Measurements from ENCODE around the gene MED27.

The MED27 gene

DNA sequence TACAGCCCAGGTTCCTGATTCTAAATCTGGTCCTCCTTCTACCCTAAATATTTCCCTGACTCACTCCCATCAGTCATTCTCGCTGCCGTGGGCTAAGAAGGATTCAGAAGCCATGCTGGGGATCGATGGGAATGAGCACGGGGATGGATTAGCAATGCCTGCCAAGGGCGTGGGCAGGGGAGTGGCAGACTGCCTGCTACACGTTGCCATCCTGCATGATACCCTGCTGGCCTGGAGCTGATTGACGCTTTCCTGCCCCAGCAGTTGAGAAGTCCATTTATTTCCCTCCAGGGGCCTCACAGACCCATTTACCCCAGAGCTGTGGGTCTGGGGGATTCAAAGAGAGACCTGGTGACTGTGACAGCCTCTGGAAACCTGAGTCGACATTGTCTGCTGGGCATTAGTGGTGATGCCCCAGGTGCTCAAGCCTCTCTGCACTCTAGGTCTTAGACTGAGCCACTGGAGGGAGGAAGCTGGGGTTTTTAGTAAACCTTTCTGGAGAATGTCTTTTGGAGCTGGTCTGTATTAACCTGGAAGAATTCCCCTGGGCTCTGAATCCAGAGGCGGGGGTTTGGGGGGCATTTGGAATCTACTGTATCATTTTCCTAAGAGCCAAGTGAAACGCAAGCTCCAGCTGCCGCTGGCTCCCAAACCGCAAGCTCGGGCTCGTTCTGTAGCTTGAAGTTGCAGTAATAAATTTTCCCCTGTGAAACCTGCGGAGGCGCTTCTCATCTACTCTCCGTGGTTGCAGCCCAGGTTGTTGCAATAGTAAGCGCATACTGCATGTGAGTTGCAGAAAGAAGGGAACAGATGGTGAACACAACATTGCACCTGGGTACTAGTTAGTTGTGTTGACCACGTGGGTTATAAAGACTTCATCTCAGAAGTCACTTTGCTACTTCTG, 263.4 kb downstream of the MED27 start:
- Histone ChIP-seq H2BK12ac (ENCODE audit: low read length) (no peak overlapping the region), H3K79me1 (ENCODE audit: low read length) (no peaks in the 10 kb centered on the region), H3K4me3 (ENCODE audit: low read depth, low read length) (no peak overlapping the region), H3K14ac (ENCODE audit: low read length) (no peak overlapping the region), H3K23ac (ENCODE audit: low read length) (no peak overlapping the region), H3K4ac (ENCODE audit: low read depth, low read length) (no peak overlapping the region), H3K27me3 (ENCODE audit: insufficient read depth, low read length) (no peaks in the 10 kb centered on the region), H2AFZ (ENCODE audit: insufficient read depth, low read length, poor library complexity) (no peak overlapping the region), H3K4me1 (ENCODE audit: control insufficient read depth in 1 of 2, insufficient read depth in 2 of 2, low read length in 2 of 2) (no peaks in the 10 kb centered on the region), H2BK5ac (ENCODE audit: low read depth, low read length, poor library complexity) (no peak overlapping the region), H2AK5ac (ENCODE audit: low read length) (no peak overlapping the region), H3K27ac (ENCODE audit: low read depth, low read length) (no peak overlapping the region), H3K9me3 (ENCODE audit: insufficient read depth, low read depth, low read length) (no peaks in the 10 kb centered on the region), H3K36me3 (ENCODE audit: control insufficient read depth in 1 of 2, insufficient read depth in 2 of 2, low read length in 2 of 2) (no peaks in the 10 kb centered on the region), H3K9ac (ENCODE audit: low read length) (no peak overlapping the region), H4K12ac (ENCODE audit: low read depth, low read length) (no peak overlapping the region), H3K4me2 (ENCODE audit: low read length) (no peak overlapping the region), H3K79me2 (ENCODE audit: control insufficient read depth, insufficient read depth, low read length, poor library complexity) (no peaks in the 10 kb centered on the region), H4K91ac (ENCODE audit: low read depth, low read length) (no peak overlapping the region), H3K18ac (ENCODE audit: low read length) (no peak overlapping the region), H4K8ac (ENCODE audit: low read depth, low read length) (no peak overlapping the region), H2BK120ac (ENCODE audit: insufficient read depth, low read length, poor library complexity) (no peak overlapping the region)
- no CpG with 5 or more reads among the region's 19 CpGs for WGBS (ENCODE audit: extremely low coverage, insufficient coverage, insufficient read length)
- no peak for DNase-seq

- H2BK12ac ChIP-seq (ENCODE audit: low read length): no peak overlapping the region
- no peak overlapping the region for H2AK5ac ChIP-seq (ENCODE audit: low read length)
- no peaks in the 10 kb centered on the region for H3K79me2 ChIP-seq (ENCODE audit: control insufficient read depth, insufficient read depth, low read length, poor library complexity)
- H4K8ac ChIP-seq (ENCODE audit: low read depth, low read length): no peak overlapping the region
- no peak overlapping the region for H2AFZ ChIP-seq (ENCODE audit: insufficient read depth, low read length, poor library complexity)
- H3K9ac ChIP-seq (ENCODE audit: low read length): no peak overlapping the region
- DNase-seq: no peak
- no peak overlapping the region for H2BK120ac ChIP-seq (ENCODE audit: insufficient read depth, low read length, poor library complexity)
- no peak overlapping the region for H4K12ac ChIP-seq (ENCODE audit: low read depth, low read length)
- H3K36me3 ChIP-seq (ENCODE audit: control insufficient read depth in 1 of 2, insufficient read depth in 2 of 2, low read length in 2 of 2): no peaks in the 10 kb centered on the region
- no peak overlapping the region for H3K27ac ChIP-seq (ENCODE audit: low read depth, low read length)
- no peaks in the 10 kb centered on the region for H3K27me3 ChIP-seq (ENCODE audit: insufficient read depth, low read length)
- no CpG with 5 or more reads among the region's 6 CpGs for WGBS (ENCODE audit: extremely low coverage, insufficient coverage, insufficient read length)
- H3K23ac ChIP-seq (ENCODE audit: low read length): no peak overlapping the region
- peaks cover 0 to 5% of the 10 kb centered on the region in 2 experiments for H3K4me1 ChIP-seq (ENCODE audit: control insufficient read depth in 1 of 2, insufficient read depth in 2 of 2, low read length in 2 of 2)
- no peaks in the 10 kb centered on the region for H3K9me3 ChIP-seq (ENCODE audit: insufficient read depth, low read depth, low read length)
- no peaks in the 10 kb centered on the region for H3K79me1 ChIP-seq (ENCODE audit: low read length)
- H4K91ac ChIP-seq (ENCODE audit: low read depth, low read length): no peak overlapping the region
- no peak overlapping the region for H3K4ac ChIP-seq (ENCODE audit: low read depth, low read length)
- H3K4me2 ChIP-seq (ENCODE audit: low read length): no peak overlapping the region
- H2BK5ac ChIP-seq (ENCODE audit: low read depth, low read length, poor library complexity): no peak overlapping the region
- no peak overlapping the region for H3K14ac ChIP-seq (ENCODE audit: low read length)
- no peak overlapping the region for H3K4me3 ChIP-seq (ENCODE audit: low read depth, low read length)
- H3K18ac ChIP-seq (ENCODE audit: low read length): no peak overlapping the region
Measured at GRCh38 chr9:131814707-131815106, 265.0 kb downstream of the MED27 start.

GRCh38 chr9:131813116-131813515, 266.6 kb downstream of the MED27 start:
- no peak overlapping the region for H2BK12ac ChIP-seq (ENCODE audit: low read length)
- H3K79me1 ChIP-seq (ENCODE audit: low read length): no peaks in the 10 kb centered on the region
- no peaks in the 10 kb centered on the region for H3K36me3 ChIP-seq (ENCODE audit: control insufficient read depth in 1 of 2, insufficient read depth in 2 of 2, low read length in 2 of 2)
- H2AFZ ChIP-seq (ENCODE audit: insufficient read depth, low read length, poor library complexity): no peak overlapping the region
- no peak overlapping the region for H2BK120ac ChIP-seq (ENCODE audit: insufficient read depth, low read length, poor library complexity)
- no peak overlapping the region for H3K27ac ChIP-seq (ENCODE audit: low read depth, low read length)
- H3K4ac ChIP-seq (ENCODE audit: low read depth, low read length): no peak overlapping the region
- H3K4me1 ChIP-seq (ENCODE audit: control insufficient read depth in 1 of 2, insufficient read depth in 2 of 2, low read length in 2 of 2): peaks cover 0 to 5% of the 10 kb centered on the region in 2 experiments
- no peaks in the 10 kb centered on the region for H3K9me3 ChIP-seq (ENCODE audit: insufficient read depth, low read depth, low read length)
- H3K27me3 ChIP-seq (ENCODE audit: insufficient read depth, low read length): no peaks in the 10 kb centered on the region
- H4K8ac ChIP-seq (ENCODE audit: low read depth, low read length): no peak overlapping the region
- H3K18ac ChIP-seq (ENCODE audit: low read length): no peak overlapping the region
- no peak overlapping the region for H4K12ac ChIP-seq (ENCODE audit: low read depth, low read length)
- WGBS (ENCODE audit: extremely low coverage, insufficient coverage, insufficient read length): no CpG with 5 or more reads among the region's 9 CpGs
- no peak overlapping the region for H2AK5ac ChIP-seq (ENCODE audit: low read length)
- no peak overlapping the region for H3K14ac ChIP-seq (ENCODE audit: low read length)
- H4K91ac ChIP-seq (ENCODE audit: low read depth, low read length): no peak overlapping the region
- no peak overlapping the region for H3K23ac ChIP-seq (ENCODE audit: low read length)
- no peak for DNase-seq
- H3K4me3 ChIP-seq (ENCODE audit: low read depth, low read length): no peak overlapping the region
- H2BK5ac ChIP-seq (ENCODE audit: low read depth, low read length, poor library complexity): no peak overlapping the region
- H3K4me2 ChIP-seq (ENCODE audit: low read length): no peak overlapping the region
- H3K9ac ChIP-seq (ENCODE audit: low read length): no peak overlapping the region
- H3K79me2 ChIP-seq (ENCODE audit: control insufficient read depth, insufficient read depth, low read length, poor library complexity): no peaks in the 10 kb centered on the region

DNA sequence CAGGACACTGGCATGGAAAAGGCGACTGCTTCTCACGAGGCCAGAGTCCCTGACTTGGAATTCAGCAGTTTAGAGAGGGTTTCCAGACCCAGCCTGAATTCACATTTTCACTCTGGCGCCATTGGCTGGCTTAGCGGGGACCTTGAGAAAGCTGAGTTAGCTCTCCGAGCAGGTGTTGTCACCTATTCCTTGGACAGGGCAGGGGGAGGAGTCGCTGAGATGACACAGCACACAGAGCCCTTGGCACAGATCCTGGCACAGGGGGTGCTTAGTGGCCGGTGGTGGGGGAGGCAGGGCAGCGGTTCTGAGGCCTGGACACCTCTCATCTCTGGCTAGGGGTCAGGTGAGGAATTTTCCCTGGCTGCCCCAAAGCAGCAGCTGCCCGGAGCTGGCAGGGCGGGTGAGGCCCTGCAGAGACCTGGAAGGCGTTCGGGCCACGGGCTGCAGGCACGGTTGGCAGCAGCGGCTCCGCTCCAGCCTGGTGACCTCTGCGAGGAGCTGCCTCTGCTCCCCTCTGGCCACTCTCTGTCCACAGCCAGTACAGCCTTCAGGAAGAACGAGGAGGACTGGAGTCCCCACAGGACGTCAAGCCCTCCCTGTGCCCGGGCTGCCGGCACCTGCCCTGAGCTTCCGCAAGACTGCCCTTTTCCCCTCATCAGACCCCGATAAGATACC, 267.4 kb downstream of the MED27 start:
- Histone ChIP-seq H3K18ac (ENCODE audit: low read length) (no peak overlapping the region), H3K79me1 (ENCODE audit: low read length) (no peaks in the 10 kb centered on the region), H3K9me3 (ENCODE audit: insufficient read depth, low read depth, low read length) (no peaks in the 10 kb centered on the region), H3K23ac (ENCODE audit: low read length) (no peak overlapping the region), H4K8ac (ENCODE audit: low read depth, low read length) (no peak overlapping the region), H4K12ac (ENCODE audit: low read depth, low read length) (no peak overlapping the region), H4K91ac (ENCODE audit: low read depth, low read length) (no peak overlapping the region), H3K79me2 (ENCODE audit: control insufficient read depth, insufficient read depth, low read length, poor library complexity) (no peaks in the 10 kb centered on the region), H2AK5ac (ENCODE audit: low read length) (no peak overlapping the region), H2BK5ac (ENCODE audit: low read depth, low read length, poor library complexity) (no peak overlapping the region), H3K14ac (ENCODE audit: low read length) (no peak overlapping the region), H2BK12ac (ENCODE audit: low read length) (no peak overlapping the region), H3K4me3 (ENCODE audit: low read depth, low read length) (no peak overlapping the region), H3K36me3 (ENCODE audit: control insufficient read depth in 1 of 2, insufficient read depth in 2 of 2, low read length in 2 of 2) (no peaks in the 10 kb centered on the region), H3K4me2 (ENCODE audit: low read length) (no peak overlapping the region), H2BK120ac (ENCODE audit: insufficient read depth, low read length, poor library complexity) (no peak overlapping the region), H2AFZ (ENCODE audit: insufficient read depth, low read length, poor library complexity) (no peak overlapping the region), H3K4ac (ENCODE audit: low read depth, low read length) (no peak overlapping the region), H3K27ac (ENCODE audit: low read depth, low read length) (no peak overlapping the region), H3K27me3 (ENCODE audit: insufficient read depth, low read length) (no peaks in the 10 kb centered on the region), H3K9ac (ENCODE audit: low read length) (no peak overlapping the region), H3K4me1 (ENCODE audit: control insufficient read depth in 1 of 2, insufficient read depth in 2 of 2, low read length in 2 of 2) (peaks cover 4 to 9% of the 10 kb centered on the region in 2 experiments)
- no CpG with 5 or more reads among the region's 23 CpGs for WGBS (ENCODE audit: extremely low coverage, insufficient coverage, insufficient read length)
- DNase-seq: no peak

Measured in trophoblast cell (in vitro differentiated cells and primary cell).